Adipose tissue (tissue), 3 donors: ENCODE data around the gene BACH2. TPM values are rescaled to one million over a fixed set of nuclear protein-coding genes. Genes with fewer than 3 reads are reported as not detected.
"Not testable (repeated sequence)": the region's sequence is repeated elsewhere in the genome, so short reads cannot be mapped to it uniquely, and the experiment has no call there.

Source experiments
- H3K27ac ChIP-seq: one replicate; pipeline ENCODE4 v1.5.1; 2013; ENCODE audit warnings: low read depth, low read length
- WGBS, 3 donors: extraction: QIAGEN DNeasy Blood & Tissue Kit; methylation state at CpG; one replicate each; pipeline ENCODE4 v1.1.7; 2013; 5-methylcytosine and 5-hydroxymethylcytosine counted together
- polyA plus RNA-seq, 3 donors: library from polyadenylated mRNA; stranded (reverse); fragments of 200-250 nt; gene quantifications; one replicate each; pipeline ENCODE4 v1.2.3, GENCODE V29; 2013
- donor health status: healthy with polysubstance abuse.
- donor health status: Bipolar disorder and iron deficiency.
- donor health status: healthy.

BACH2 gene
- polyA plus RNA-seq, 3 donors, result 0.52 to 0.79 (median 0.53) TPM

- WGBS, 3 donors, result 90 to 95% (median 94%) methylated on average over 3 of the region's 3 CpGs
- H3K27ac ChIP-seq, result no peak overlapping the region
Measured at GRCh38 chr6:89987140-89987539, 309.5 kb downstream of the BACH2 start.

- 83 to 89% (median 89%) methylated on average over 3 of the region's 3 CpGs for WGBS, 3 donors
- H3K27ac ChIP-seq, result no peak overlapping the region
Measured at GRCh38 chr6:89986650-89987074, 310.0 kb downstream of the BACH2 start.

DNA sequence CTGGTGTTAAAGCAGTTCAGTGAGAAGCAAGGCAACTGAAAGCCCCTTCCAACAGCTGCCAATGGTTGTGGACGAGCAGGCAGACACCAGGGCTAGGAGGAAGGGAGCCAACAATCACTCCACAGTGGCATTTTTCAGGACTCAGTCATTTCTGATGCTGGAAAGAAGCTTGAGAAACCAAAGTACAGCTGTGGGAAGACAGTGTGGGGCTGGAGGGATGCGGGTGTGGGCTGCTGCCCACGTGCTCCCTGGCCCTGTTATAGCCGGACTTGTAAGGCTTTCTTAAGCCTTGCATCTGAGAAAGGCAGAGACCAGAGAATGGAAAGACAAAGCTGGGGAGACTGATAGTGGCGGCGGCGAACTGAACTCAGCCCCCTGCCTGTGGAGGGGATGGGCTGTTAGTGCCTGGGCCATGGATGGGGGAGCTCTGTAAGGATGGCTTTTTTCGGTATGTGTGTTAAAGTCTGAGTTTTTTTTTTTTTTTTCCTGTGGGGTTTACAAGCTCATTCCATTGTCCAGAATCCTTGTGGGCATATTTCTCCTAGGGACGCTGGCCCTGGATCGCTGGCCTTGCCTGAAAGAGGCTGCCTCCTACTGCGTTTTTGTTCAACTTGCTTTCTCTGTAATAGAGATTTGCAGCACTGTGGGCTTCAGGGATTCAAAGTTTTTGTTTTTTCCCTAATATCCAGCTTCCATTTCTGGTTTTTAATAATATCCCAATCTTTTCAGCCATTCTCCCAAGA is 310.7 kb downstream of the BACH2 start:
- WGBS, 3 donors, result 82 to 85% (median 85%) methylated on average over 11 of the region's 11 CpGs

DNA sequence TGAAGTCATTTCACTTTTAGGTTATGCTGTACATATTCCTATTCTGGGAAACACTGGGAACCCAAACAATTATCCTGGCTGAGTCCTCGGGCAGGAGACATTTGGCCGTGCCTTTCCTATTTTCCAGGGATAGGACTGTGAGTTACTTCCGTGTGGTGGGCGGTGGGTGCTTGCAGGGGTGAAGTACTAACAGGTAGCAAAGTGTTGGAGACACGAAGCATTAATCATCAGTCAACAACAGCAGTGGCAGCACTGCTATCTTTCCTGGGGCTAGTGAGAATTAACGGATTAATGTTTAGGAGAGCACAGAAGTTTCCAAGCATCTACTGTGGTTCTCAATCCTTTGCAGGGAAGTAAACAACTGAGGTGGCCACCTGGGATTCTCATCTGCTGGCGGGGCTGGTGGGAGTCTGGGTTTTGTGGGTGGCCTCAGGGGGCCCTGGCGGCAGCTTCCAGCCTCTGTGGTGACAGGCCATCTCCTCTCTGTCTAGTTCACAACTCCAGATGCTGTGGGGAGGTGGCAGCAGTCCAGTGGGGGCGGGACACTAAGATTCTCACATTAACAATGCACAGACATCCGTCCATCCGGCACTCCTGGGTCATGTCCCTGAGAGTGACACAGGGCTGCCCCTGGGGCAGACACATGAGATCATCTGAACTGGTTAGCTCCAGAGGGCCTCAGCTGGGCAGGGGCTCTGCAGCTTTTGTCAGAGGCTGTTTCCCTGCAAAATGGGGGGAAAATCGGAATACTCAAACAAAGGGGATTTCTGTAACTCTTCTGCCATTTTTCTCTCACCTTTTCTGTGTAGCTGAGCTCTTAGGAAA is 311.5 kb downstream of the BACH2 start:
- no peak overlapping the region for H3K27ac ChIP-seq

More for the DNA sequence above, 310.7 kb downstream of the BACH2 start:
- no peak overlapping the region for H3K27ac ChIP-seq

GRCh38 chr6:89980353-89980752 is 316.3 kb downstream of the BACH2 start:
- H3K27ac ChIP-seq, result no peak overlapping the region

More for the DNA sequence above, 311.5 kb downstream of the BACH2 start:
- WGBS, 3 donors, result 54 to 57% (median 56%) methylated on average over 12 of the region's 12 CpGs

DNA sequence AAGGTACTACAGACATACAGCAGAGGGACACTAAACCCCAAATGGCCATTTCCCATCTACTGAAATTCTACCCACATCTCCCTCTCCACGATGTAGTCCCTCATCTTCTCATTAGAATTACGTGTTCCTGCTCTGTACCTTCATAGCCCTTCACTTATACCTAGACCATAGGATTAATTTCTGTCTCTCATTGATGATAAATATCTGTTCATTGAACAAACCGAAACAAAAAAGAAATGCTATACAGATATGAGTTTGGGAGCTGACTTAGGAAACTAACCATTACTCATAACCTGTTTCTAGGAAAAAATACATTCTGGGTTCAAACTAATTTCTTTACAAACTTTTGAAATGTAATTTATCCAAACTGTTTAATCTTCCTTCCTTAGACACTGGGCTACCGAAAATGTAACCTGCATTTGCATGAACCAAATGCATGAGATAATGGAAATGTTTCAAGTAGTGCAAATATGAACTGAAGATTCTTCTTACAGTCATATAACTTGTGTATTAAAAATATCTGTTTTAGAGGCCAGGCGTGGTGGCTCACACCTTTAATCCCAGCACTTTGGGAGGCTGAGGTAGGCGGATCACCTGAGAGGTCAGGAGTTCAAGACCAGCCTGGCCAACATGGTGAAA is 317.0 kb downstream of the BACH2 start:
- 88 to 93% (median 91%) methylated on average over 6 of the region's 6 CpGs for WGBS, 3 donors

GRCh38 chr6:89978749-89979145 is 317.9 kb downstream of the BACH2 start:
- WGBS, 3 donors, result 67 to 81% (median 80%) methylated on average over 5 of the region's 5 CpGs

More for the DNA sequence above, 317.0 kb downstream of the BACH2 start:
- no peak overlapping the region for H3K27ac ChIP-seq

DNA sequence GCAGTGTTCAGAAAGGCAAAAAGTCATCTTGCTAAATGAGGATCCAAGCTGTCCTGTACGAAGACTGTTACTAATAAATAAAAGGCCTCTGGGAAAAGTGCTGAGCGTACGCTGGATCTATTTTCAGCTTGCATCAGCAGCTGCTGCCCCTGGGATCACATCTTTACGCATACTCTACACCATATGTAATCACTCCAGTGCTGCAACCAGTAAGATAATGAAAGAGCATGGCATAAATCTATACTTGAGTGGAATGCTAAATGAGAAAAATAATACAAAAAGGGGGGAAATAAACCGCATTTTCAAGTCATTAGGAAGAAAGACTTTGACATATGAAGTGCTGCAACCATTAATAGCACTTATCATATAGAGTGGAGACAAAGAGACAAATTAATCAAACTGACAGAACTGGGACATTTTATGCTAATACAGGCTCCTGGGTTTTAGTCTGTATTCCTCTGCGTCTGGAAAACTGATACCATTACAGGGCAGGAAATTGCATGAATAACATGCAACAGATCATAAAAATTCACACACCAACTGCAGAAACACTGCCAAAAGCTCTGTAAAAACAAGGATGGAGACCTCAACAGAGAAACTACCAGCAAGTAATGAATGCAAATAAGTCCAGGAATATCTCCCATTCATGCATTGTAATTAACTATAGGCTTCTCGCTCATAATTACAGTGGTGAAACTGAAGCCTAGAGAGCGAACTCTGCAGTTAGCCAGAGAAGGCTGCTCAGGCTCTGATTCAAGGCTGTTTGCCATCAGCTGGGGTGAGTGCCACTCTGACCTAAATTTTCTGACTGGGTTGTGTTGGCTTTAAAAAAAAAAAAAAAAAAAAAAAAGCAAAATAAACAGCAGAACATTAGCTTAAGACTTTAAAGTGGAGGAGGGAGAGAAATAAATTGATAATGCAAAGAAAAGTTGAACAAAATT is 318.6 kb downstream of the BACH2 start:
- 50 to 60% (median 58%) methylated on average over 8 of the region's 8 CpGs for WGBS, 3 donors
- no peak overlapping the region for H3K27ac ChIP-seq

More at GRCh38 chr6:89978749-89979145, 317.9 kb downstream of the BACH2 start:
- no peak overlapping the region for H3K27ac ChIP-seq

DNA sequence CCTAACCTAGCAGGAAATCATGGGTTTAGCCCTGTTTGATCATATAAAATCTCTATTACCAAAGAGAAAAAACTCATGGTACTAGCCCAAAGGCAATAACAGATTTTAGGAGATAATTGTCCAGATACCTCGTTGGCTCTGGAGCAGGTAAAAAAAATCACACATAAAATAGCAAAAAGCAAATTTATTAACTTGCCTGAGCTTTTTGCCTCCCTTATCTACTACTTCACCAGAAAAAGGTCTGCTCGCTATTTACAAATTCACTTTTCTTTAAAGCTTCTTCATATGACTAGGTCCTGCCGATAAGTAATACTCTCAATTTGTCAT is 320.0 kb downstream of the BACH2 start:
- WGBS, 3 donors, result 75 to 95% (median 95%) methylated on average over 3 of the region's 3 CpGs
- no peak overlapping the region for H3K27ac ChIP-seq

- H3K27ac ChIP-seq, result no peak overlapping the region
- 79 to 95% (median 93%) methylated on average over 12 of the region's 12 CpGs for WGBS, 3 donors
Measured at GRCh38 chr6:89975991-89976693, 320.5 kb downstream of the BACH2 start.

DNA sequence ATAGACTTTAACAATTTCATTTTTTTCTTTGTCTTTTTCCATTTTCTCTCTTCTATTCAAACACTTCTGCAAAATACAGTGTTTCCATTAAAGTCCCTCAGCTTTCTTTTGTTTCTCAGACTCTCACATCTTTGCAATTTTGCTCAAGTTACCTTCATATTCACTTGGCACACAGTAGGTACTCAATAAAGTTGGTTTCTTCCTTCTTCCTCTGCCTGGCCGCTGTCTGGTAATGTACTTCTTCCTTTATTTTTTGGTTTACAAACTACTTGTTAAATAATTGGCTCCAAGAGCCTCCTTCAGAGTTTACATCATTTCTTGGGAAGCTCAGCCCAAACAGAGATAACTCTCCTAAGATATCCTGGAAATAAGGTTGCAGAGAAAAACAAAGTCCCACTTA is 321.3 kb downstream of the BACH2 start:
- WGBS, 3 donors, result 52 to 73% (median 58%) methylated on average over 1 of the region's 1 CpG

DNA sequence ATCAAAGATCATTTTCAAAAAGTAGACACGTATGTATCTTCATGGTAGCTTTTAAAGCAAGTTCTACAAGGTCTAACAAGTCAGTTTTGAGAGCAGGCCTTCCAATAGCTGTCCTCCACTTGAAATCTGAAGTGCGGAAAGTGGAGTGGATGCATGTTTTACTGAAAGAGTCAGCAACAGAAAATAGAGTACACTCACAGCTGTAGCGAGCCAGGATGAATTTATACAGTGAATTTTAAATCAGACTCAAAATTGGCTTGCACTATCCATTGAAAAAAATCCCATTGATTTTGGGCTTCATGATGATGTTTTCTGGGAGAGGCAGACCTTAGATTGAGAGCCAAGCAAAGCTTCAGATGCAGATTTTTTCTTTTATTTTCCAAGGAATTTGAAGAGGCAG is 321.8 kb downstream of the BACH2 start:
- WGBS, 3 donors, result 80 to 84% (median 83%) methylated on average over 3 of the region's 3 CpGs
- H3K27ac ChIP-seq, result no peak overlapping the region

More for the DNA sequence above, 321.3 kb downstream of the BACH2 start:
- no peak overlapping the region for H3K27ac ChIP-seq

GRCh38 chr6:89972025-89972381 is 324.6 kb downstream of the BACH2 start:
- 86 to 96% (median 90%) methylated on average over 5 to 9 of the region's 9 CpGs for WGBS, 3 donors
- no peak overlapping the region for H3K27ac ChIP-seq

GRCh38 chr6:89971338-89972024 is 325.2 kb downstream of the BACH2 start:
- H3K27ac ChIP-seq, result not testable (repeated sequence)
- 83 to 90% (median 87%) methylated on average over 9 of the region's 9 CpGs for WGBS, 3 donors

DNA sequence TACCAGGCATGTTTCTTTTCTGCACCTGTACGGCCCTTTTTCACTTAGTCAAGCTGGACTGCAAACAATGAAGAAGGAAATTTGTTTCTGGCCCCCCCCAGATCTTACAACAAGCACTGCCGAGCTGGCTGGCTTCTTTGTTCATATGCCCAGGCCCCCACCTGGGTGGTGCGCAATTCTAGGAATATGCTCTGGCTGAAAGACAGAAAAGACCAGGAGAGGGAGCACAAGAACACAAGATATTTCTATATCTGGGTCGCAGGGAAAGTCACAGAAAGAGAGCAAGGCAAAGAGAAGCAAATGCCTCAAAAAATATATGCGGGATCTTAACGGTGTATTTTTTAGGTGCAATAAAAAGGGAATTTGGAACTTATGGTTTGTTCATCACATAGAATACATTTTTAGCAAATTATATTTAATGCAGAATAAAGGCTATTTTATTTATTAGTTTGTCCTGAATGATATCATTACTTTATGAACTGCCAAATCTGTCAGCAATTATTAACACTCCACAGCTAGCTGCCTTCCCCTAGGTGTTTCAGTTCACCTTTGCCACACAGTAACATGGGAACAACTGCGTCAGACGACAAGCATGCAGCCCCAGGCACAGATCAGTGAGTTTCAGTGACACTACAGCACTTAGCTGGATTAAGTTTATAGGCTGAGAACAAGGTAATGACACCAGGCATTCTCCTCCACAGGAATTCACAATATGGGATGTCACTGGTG is 325.9 kb downstream of the BACH2 start:
- H3K27ac ChIP-seq, result no peak overlapping the region
- WGBS, 3 donors, result 19 to 36% (median 32%) methylated on average over 8 of the region's 8 CpGs

- H3K27ac ChIP-seq, result no peak overlapping the region
- WGBS, 3 donors, result 71 to 95% (median 93%) methylated on average over 7 of the region's 7 CpGs
Measured at GRCh38 chr6:89970072-89970471, 326.6 kb downstream of the BACH2 start.
